Measurements from ENCODE around the gene PKD2. TPM values are rescaled to one million over a fixed set of nuclear protein-coding genes. Genes with fewer than 3 reads are reported as not detected.

Gene PKD2
- total and polyA plus RNA-seq, 2 of the 13 experiments (the other 11 are each of a cell fraction or from before 2014, with no cell fraction given) = 5.6 to 9.1 TPM

- peak; percentile 51 for DNase-seq (ENCODE audit: low spot score)
Measured at GRCh38 chr4:88110826-88111225, 103.4 kb downstream of the PKD2 start.

GRCh38 chr4:88112856-88113255 lies 105.4 kb downstream of the PKD2 start:
- FAIRE-seq = no peak
- Histone ChIP-seq H3K4me1 (ENCODE audit: insufficient read depth, low read length) (peaks cover 54% of the 10 kb centered on the region), H3K4me3 (replicated peaks in 1 of 3; ENCODE audit: insufficient read depth in 1 of 3, low read depth in 2 of 3, low read length in 3 of 3) (no peak overlapping the region), H3K27ac (ENCODE audit: extremely low read length, insufficient read depth, low read length) (no peak overlapping the region), H3K9me3 (ENCODE audit: low read length) (no peaks in the 10 kb centered on the region), H3K9ac (ENCODE audit: insufficient read depth, low read depth, low read length) (no peak overlapping the region), H3K27me3 (ENCODE audit: control insufficient read depth in 1 of 2, insufficient read depth in 2 of 2, low read length in 2 of 2) (no peaks in the 10 kb centered on the region), H3K36me3 (replicated peaks in 1 of 2; ENCODE audit: control insufficient read depth in 1 of 2, insufficient read depth in 2 of 2, low read length in 2 of 2) (no peaks in the 10 kb centered on the region), H4K20me1 (ENCODE audit: insufficient read depth, low read length) (no peaks in the 10 kb centered on the region), H3K4me2 (ENCODE audit: low read depth, low read length) (no peak overlapping the region), H3K79me2 (ENCODE audit: insufficient read depth, low read length) (no peaks in the 10 kb centered on the region), H2AFZ (ENCODE audit: low read length) (no peak overlapping the region)
- ChIA-PET CTCF (ENCODE audit: low intra/inter-chr PET ratio, low total read pairs) (no interaction called here), POLR2A (interaction anchor here (0.8 kb wide), 1 partner anchor 9 kb away, joined by 3 read pairs; no protein-coding TSS in a partner anchor)
- no TSS peak for BruUV-seq (replicated peaks)
- ATAC-seq = no peak
- in situ Hi-C loops (cut with HindIII; ENCODE audit: extremely low pct_ligation_motif_present, low pct_unique_long_range_greater_than_20kb) (no loop called here), intact Hi-C loops (cut with micrococcal nuclease; ENCODE audit: unreplicated experiment) (no loop called here)
- peak; percentile 50 for DNase-seq (ENCODE audit: low spot score)
- TF ChIP-seq NCOA2 (CRISPR knock-in tag; IDR thresholded peaks at IDR 0.05) = no peak
- TF ChIP-seq ZNF546 (CRISPR knock-in tag; conservative IDR thresholded peaks at IDR 0.05) = no peak
- no peak for TF ChIP-seq ATM (IDR thresholded peaks at IDR 0.05; ENCODE audit: borderline replicate concordance)
- TF ChIP-seq ZNF253 (CRISPR knock-in tag; IDR thresholded peaks at IDR 0.05; ENCODE audit: borderline replicate concordance) = no peak
- TF ChIP-seq RFX3 (CRISPR knock-in tag; IDR thresholded peaks at IDR 0.05) = no peak
- TF ChIP-seq NPAS2 (CRISPR knock-in tag; IDR thresholded peaks at IDR 0.05; ENCODE audit: borderline replicate concordance) = no peak
- TF ChIP-seq ZNF121 (CRISPR knock-in tag; IDR thresholded peaks at IDR 0.05) = peak; percentile 79
- TF ChIP-seq MXD4 (CRISPR knock-in tag; IDR thresholded peaks at IDR 0.05) = no peak
- TF ChIP-seq ARNTL (CRISPR knock-in tag; IDR thresholded peaks at IDR 0.05) = no peak
- no peak for TF ChIP-seq HBP1 (CRISPR knock-in tag; IDR thresholded peaks at IDR 0.05; ENCODE audit: low read depth)
- TF ChIP-seq ZNF770 (CRISPR knock-in tag; IDR thresholded peaks at IDR 0.05) = peak; percentile 53; the same call in 1 of the 2 replicates
- 100% methylated on average over 5 of the region's 5 CpGs for WGBS (ENCODE audit: low lambda C conversion rate)

More at GRCh38 chr4:88110826-88111225, 103.4 kb downstream of the PKD2 start:
- H2AFZ ChIP-seq (ENCODE audit: low read length) = peak overlapping the region; percentile 46
- no peaks in the 10 kb centered on the region for H3K36me3 ChIP-seq (replicated peaks in 1 of 2; ENCODE audit: control insufficient read depth in 1 of 2, insufficient read depth in 2 of 2, low read length in 2 of 2)
- peak overlapping the region; percentile 99 for H3K27ac ChIP-seq (ENCODE audit: extremely low read length, insufficient read depth, low read length)
- 58% methylated on average over 2 of the region's 2 CpGs for WGBS (ENCODE audit: low lambda C conversion rate)
- ATAC-seq = no peak
- H4K20me1 ChIP-seq (ENCODE audit: insufficient read depth, low read length) = no peaks in the 10 kb centered on the region
- CTCF ChIA-PET (ENCODE audit: low intra/inter-chr PET ratio, low total read pairs) = no interaction called here
- peaks cover 72% of the 10 kb centered on the region for H3K4me1 ChIP-seq (ENCODE audit: insufficient read depth, low read length)
- in situ Hi-C loops (cut with HindIII; ENCODE audit: extremely low pct_ligation_motif_present, low pct_unique_long_range_greater_than_20kb) = no loop called here
- no peaks in the 10 kb centered on the region for H3K27me3 ChIP-seq (ENCODE audit: control insufficient read depth in 1 of 2, insufficient read depth in 2 of 2, low read length in 2 of 2)
- no peaks in the 10 kb centered on the region for H3K79me2 ChIP-seq (ENCODE audit: insufficient read depth, low read length)
- POLR2A ChIA-PET = no interaction called here
- no peaks in the 10 kb centered on the region for H3K9me3 ChIP-seq (ENCODE audit: low read length)
- TF ChIP-seq GATAD2A (CRISPR knock-in tag; IDR thresholded peaks at IDR 0.05) (0 out of 2 replicates have a peak, but pooled peaks have one; percentile 13), SMC3 (IDR thresholded peaks at IDR 0.05; ENCODE audit: low read length) (no peak)
- H3K9ac ChIP-seq (ENCODE audit: insufficient read depth, low read depth, low read length) = no peak overlapping the region
- H3K4me2 ChIP-seq (ENCODE audit: low read depth, low read length) = no peak overlapping the region
- intact Hi-C loops (cut with micrococcal nuclease; ENCODE audit: unreplicated experiment) = no loop called here
- no peak overlapping the region for H3K4me3 ChIP-seq (replicated peaks in 1 of 3; ENCODE audit: insufficient read depth in 1 of 3, low read depth in 2 of 3, low read length in 3 of 3)
- FAIRE-seq = no peak
- no TSS peak for BruUV-seq (replicated peaks)

Measured in HepG2 (cell line).